ENCODE measurements around the gene TMEM151B. TPM values are rescaled to one million over a fixed set of nuclear protein-coding genes. Genes with fewer than 3 reads are reported as not detected.

TMEM151B gene
- total RNA-seq, 6 donors from 2014 or later, result not detected

GRCh38 chr6:44225579-44226325, 44.5 kb upstream of the TMEM151B start:
- DNase-seq (no peak), ATAC-seq (ENCODE audit: low FRiP score in 2 of 2) (no peak)
- Histone ChIP-seq H3K4me1 (peaks cover 41 to 59% (median 54%) of the 10 kb centered on the region in 4 donors), H3K36me3 (peaks cover 0 to 15% (median 12%) of the 10 kb centered on the region in 4 donors), H3K9me3 (no peaks in the 10 kb centered on the region), H3K4me3 (no peak overlapping the region), H3K27me3 (no peaks in the 10 kb centered on the region), H3K27ac (no peak overlapping the region)
- WGBS, 2 donors, result 85 to 90% methylated on average over 8 of the region's 8 CpGs
- TF ChIP-seq EP300 (IDR thresholded peaks at IDR 0.05) (no peak), POLR2A (IDR thresholded peaks at IDR 0.05) (no peak), POLR2AphosphoS5 (IDR thresholded peaks at IDR 0.05) (no peak), CTCF (IDR thresholded peaks at IDR 0.05) (no peak)

- H3K9me3 ChIP-seq, result no peaks in the 10 kb centered on the region
- no peaks in the 10 kb centered on the region for H3K27me3 ChIP-seq
- no peak for ATAC-seq (ENCODE audit: low FRiP score in 2 of 2)
- H3K36me3 ChIP-seq, result peaks cover 0 to 21% (median 16%) of the 10 kb centered on the region in 4 donors
- WGBS, 2 donors, result 64 to 70% methylated on average over 15 of the region's 15 CpGs
- TF ChIP-seq CTCF (IDR thresholded peaks at IDR 0.05) (no peak), POLR2A (IDR thresholded peaks at IDR 0.05) (no peak), POLR2AphosphoS5 (IDR thresholded peaks at IDR 0.05) (no peak), EP300 (IDR thresholded peaks at IDR 0.05) (no peak)
- H3K4me3 ChIP-seq, result no peak overlapping the region
- DNase-seq, result no peak
- H3K4me1 ChIP-seq, result peaks cover 36 to 51% (median 46%) of the 10 kb centered on the region in 4 donors
- H3K27ac ChIP-seq, result peak overlapping the region in 2 of 4 donors; percentile 3 to 43
Observed at GRCh38 chr6:44226368-44227147, 43.7 kb upstream of the TMEM151B start.

GRCh38 chr6:44227148-44227793, 43.0 kb upstream of the TMEM151B start:
- no peak for TF ChIP-seq CTCF (IDR thresholded peaks at IDR 0.05)
- no peak for TF ChIP-seq POLR2AphosphoS5 (IDR thresholded peaks at IDR 0.05)

GRCh38 chr6:44228031-44228430, 42.2 kb upstream of the TMEM151B start:
- no peak for DNase-seq
- no peak overlapping the region for H3K27ac ChIP-seq

More at GRCh38 chr6:44227148-44227793, 43.0 kb upstream of the TMEM151B start:
- no peak overlapping the region for H3K4me3 ChIP-seq
- WGBS, 2 donors, result 92 to 94% methylated on average over 6 of the region's 7 CpGs
- H3K4me1 ChIP-seq, result peaks cover 29 to 44% (median 38%) of the 10 kb centered on the region in 4 donors
- peak overlapping the region in 2 of 4 donors; percentile 3 to 43 for H3K27ac ChIP-seq
- DNase-seq (no peak), ATAC-seq (ENCODE audit: low FRiP score in 2 of 2) (no peak)
- H3K27me3 ChIP-seq, result no peaks in the 10 kb centered on the region
- H3K9me3 ChIP-seq, result no peaks in the 10 kb centered on the region
- peaks cover 0 to 28% (median 19%) of the 10 kb centered on the region in 4 donors for H3K36me3 ChIP-seq

More at GRCh38 chr6:44228031-44228430, 42.2 kb upstream of the TMEM151B start:
- H3K36me3 ChIP-seq, result peaks cover 0 to 35% (median 22%) of the 10 kb centered on the region in 4 donors
- no peak overlapping the region for H3K4me3 ChIP-seq
- WGBS, 2 donors, result 92 to 96% methylated on average over 6 of the region's 6 CpGs
- H3K9me3 ChIP-seq, result no peaks in the 10 kb centered on the region
- no peaks in the 10 kb centered on the region for H3K27me3 ChIP-seq
- peaks cover 21 to 36% (median 31%) of the 10 kb centered on the region in 4 donors for H3K4me1 ChIP-seq
- no peak for TF ChIP-seq EP300 (IDR thresholded peaks at IDR 0.05)
- no peak for TF ChIP-seq POLR2A (IDR thresholded peaks at IDR 0.05)
- TF ChIP-seq POLR2AphosphoS5 (IDR thresholded peaks at IDR 0.05), result no peak
- TF ChIP-seq CTCF (IDR thresholded peaks at IDR 0.05), result no peak
- ATAC-seq (ENCODE audit: low FRiP score in 2 of 2), result no peak

Data from upper lobe of left lung (tissue), 6 donors.